HG02642 (cell line): ENCODE data around the gene MARK3.

Experiments used
- ATAC-seq: cut with Tn5 transposase; IDR thresholded peaks from one replicate; pipeline ENCODE4 v1.9.1; 2021; ENCODE audit warnings: mild to moderate bottlenecking; ENCODE audit not compliant: unreplicated experiment, poor library complexity

MARK3 gene

GRCh38 chr14:103532216-103533136 is 147.3 kb downstream of the MARK3 start:
- ATAC-seq, result no peak

- ATAC-seq, result no peak
Measured at GRCh38 chr14:103533137-103533998, 148.2 kb downstream of the MARK3 start.

GRCh38 chr14:103533999-103534575 is 148.9 kb downstream of the MARK3 start:
- no peak for ATAC-seq

- ATAC-seq, result no peak
Measured at GRCh38 chr14:103534576-103535061, 149.4 kb downstream of the MARK3 start.

- ATAC-seq, result no peak
Measured at GRCh38 chr14:103535081-103535890, 150.1 kb downstream of the MARK3 start.

- ATAC-seq, result no peak
Measured at GRCh38 chr14:103535891-103536565, 150.8 kb downstream of the MARK3 start.

GRCh38 chr14:103536693-103537092 is 151.5 kb downstream of the MARK3 start:
- no peak for ATAC-seq

GRCh38 chr14:103537175-103537990 is 152.2 kb downstream of the MARK3 start:
- ATAC-seq, result no peak

GRCh38 chr14:103538291-103539055 is 153.3 kb downstream of the MARK3 start:
- no peak for ATAC-seq

- ATAC-seq, result no peak
Measured at GRCh38 chr14:103539056-103539825, 154.0 kb downstream of the MARK3 start.

- ATAC-seq, result no peak
Measured at GRCh38 chr14:103540821-103541708, 155.8 kb downstream of the MARK3 start.

GRCh38 chr14:103541709-103542604 is 156.7 kb downstream of the MARK3 start:
- ATAC-seq, result no peak

- ATAC-seq, result no peak
Measured at GRCh38 chr14:103542605-103543088, 157.4 kb downstream of the MARK3 start.

GRCh38 chr14:103543140-103543539 is 157.9 kb downstream of the MARK3 start:
- ATAC-seq, result no peak
